ENCODE results near the gene PKNOX2. TPM values are rescaled to one million over a fixed set of nuclear protein-coding genes. Genes with fewer than 3 reads are reported as not detected.

Gene PKNOX2
- total RNA-seq, 1 donor from 2014 or later: 39.9 TPM

- H3K4me3 Mint-ChIP-seq (ENCODE audit: low read depth): no peak overlapping the region
- H3K4me1 Mint-ChIP-seq (ENCODE audit: low read depth): peaks cover 32% of the 10 kb centered on the region
- DNase-seq (ENCODE audit: low spot score, unreplicated experiment): no peak
- H3K27ac Mint-ChIP-seq: no peak overlapping the region
- no peak for TF ChIP-seq CTCF (IDR thresholded peaks at IDR 0.05; ENCODE audit: unreplicated experiment)
- H3K27me3 Mint-ChIP-seq: no peaks in the 10 kb centered on the region
- peaks cover 4% of the 10 kb centered on the region for H3K36me3 Mint-ChIP-seq (ENCODE audit: insufficient read depth)
- H3K9me3 Mint-ChIP-seq (ENCODE audit: low read depth): no peaks in the 10 kb centered on the region
Measured at GRCh38 chr11:125258291-125259032, 93.9 kb downstream of the PKNOX2 start.

- DNase-seq (ENCODE audit: low spot score, unreplicated experiment): no peak
- Mint-ChIP-seq H3K4me1 (ENCODE audit: low read depth) (peaks cover 35% of the 10 kb centered on the region), H3K9me3 (ENCODE audit: low read depth) (no peaks in the 10 kb centered on the region), H3K4me3 (ENCODE audit: low read depth) (peak overlapping the region; percentile 20), H3K36me3 (ENCODE audit: insufficient read depth) (peaks cover 3% of the 10 kb centered on the region), H3K27me3 (no peaks in the 10 kb centered on the region), H3K27ac (peak overlapping the region; percentile 53)
- TF ChIP-seq CTCF (IDR thresholded peaks at IDR 0.05; ENCODE audit: unreplicated experiment): no peak
Measured at GRCh38 chr11:125261588-125261987, 97.0 kb downstream of the PKNOX2 start.

GRCh38 chr11:125262194-125262829 lies 97.8 kb downstream of the PKNOX2 start:
- Mint-ChIP-seq H3K4me3 (ENCODE audit: low read depth) (peak overlapping the region; percentile 33), H3K4me1 (ENCODE audit: low read depth) (peaks cover 34% of the 10 kb centered on the region), H3K9me3 (ENCODE audit: low read depth) (no peaks in the 10 kb centered on the region)

GRCh38 chr11:125262830-125263218 lies 98.3 kb downstream of the PKNOX2 start:
- TF ChIP-seq CTCF (IDR thresholded peaks at IDR 0.05; ENCODE audit: unreplicated experiment): no peak
- H3K27ac Mint-ChIP-seq: peak overlapping the region; percentile 82
- H3K9me3 Mint-ChIP-seq (ENCODE audit: low read depth): no peaks in the 10 kb centered on the region
- H3K4me1 Mint-ChIP-seq (ENCODE audit: low read depth): peaks cover 34% of the 10 kb centered on the region
- H3K4me3 Mint-ChIP-seq (ENCODE audit: low read depth): peak overlapping the region; percentile 33
- DNase-seq (ENCODE audit: low spot score, unreplicated experiment): no peak
- H3K27me3 Mint-ChIP-seq: no peaks in the 10 kb centered on the region
- H3K36me3 Mint-ChIP-seq (ENCODE audit: insufficient read depth): peaks cover 2% of the 10 kb centered on the region

More at GRCh38 chr11:125262194-125262829, 97.8 kb downstream of the PKNOX2 start:
- peaks cover 3% of the 10 kb centered on the region for H3K36me3 Mint-ChIP-seq (ENCODE audit: insufficient read depth)
- no peak for TF ChIP-seq CTCF (IDR thresholded peaks at IDR 0.05; ENCODE audit: unreplicated experiment)
- H3K27me3 Mint-ChIP-seq: no peaks in the 10 kb centered on the region
- H3K27ac Mint-ChIP-seq: peak overlapping the region; percentile 82
- peak; percentile 18 for DNase-seq (ENCODE audit: low spot score, unreplicated experiment)

GRCh38 chr11:125263268-125263790 lies 98.8 kb downstream of the PKNOX2 start:
- Mint-ChIP-seq H3K4me3 (ENCODE audit: low read depth) (no peak overlapping the region), H3K27me3 (no peaks in the 10 kb centered on the region), H3K9me3 (ENCODE audit: low read depth) (no peaks in the 10 kb centered on the region), H3K27ac (peak overlapping the region; percentile 82), H3K36me3 (ENCODE audit: insufficient read depth) (peaks cover 2% of the 10 kb centered on the region), H3K4me1 (ENCODE audit: low read depth) (peaks cover 34% of the 10 kb centered on the region)
- peak; percentile 48 for DNase-seq (ENCODE audit: low spot score, unreplicated experiment)
- no peak for TF ChIP-seq CTCF (IDR thresholded peaks at IDR 0.05; ENCODE audit: unreplicated experiment)

Data from progenitor cell of endocrine pancreas (in vitro differentiated cells).